Liver (tissue), 9 donors: ENCODE data around the gene LRRTM4. TPM values are rescaled to one million over a fixed set of nuclear protein-coding genes. Genes with fewer than 3 reads are reported as not detected.
A peak's percentile ranks its signal among the peaks of the same experiment; 100 is the strongest.

ENCODE experiments used
- DNase-seq: peaks from one replicate; pipeline ENCODE4 v3.0.0-alpha.2; 2017; ENCODE audit warnings: low spot score
- H3K27ac ChIP-seq, 2 donors: one replicate each; pipeline ENCODE4 v1.7.0; 2013; ENCODE audit warnings: inconsistent platforms in 2 of 2, low read length in 2 of 2, control low read depth in 1 of 2, low read depth in 1 of 2, mild to moderate bottlenecking in 1 of 2
- H3K27me3 ChIP-seq, 4 donors: one replicate each; pipeline versions ENCODE4 v1.6.1 to v1.7.0; 2013; ENCODE audit warnings: low read length in 3 of 4, inconsistent platforms in 1 of 4, mild to moderate bottlenecking in 1 of 4, moderate library complexity in 1 of 4; ENCODE audit not compliant: control insufficient read depth in 4 of 4, insufficient read depth in 4 of 4
- H3K36me3 ChIP-seq, 4 donors: one replicate each; pipeline versions ENCODE4 v1.6.1 to v1.7.0; 2013; ENCODE audit warnings: low read length in 3 of 4, mild to moderate bottlenecking in 3 of 4, low read depth in 1 of 4, moderate library complexity in 1 of 4; ENCODE audit not compliant: control insufficient read depth in 4 of 4, insufficient read depth in 3 of 4
- H3K4me1 ChIP-seq, 4 donors: one replicate each; pipeline versions ENCODE4 v1.6.1 to v1.7.0; 2013; ENCODE audit warnings: low read length in 3 of 4, mild to moderate bottlenecking in 3 of 4, moderate library complexity in 1 of 4; ENCODE audit not compliant: control insufficient read depth in 4 of 4, insufficient read depth in 4 of 4
- H3K4me3 ChIP-seq, 3 donors: one replicate each; pipeline versions ENCODE4 v1.6.1 to v1.7.0; 2013; ENCODE audit warnings: low read length in 3 of 3, control low read depth in 1 of 3, low read depth in 1 of 3, mild to moderate bottlenecking in 1 of 3
- H3K9ac ChIP-seq, 2 donors: one replicate each; pipeline ENCODE4 v1.7.0; 2013; ENCODE audit warnings: low read length in 2 of 2, mild to moderate bottlenecking in 2 of 2, moderate library complexity in 2 of 2, control low read depth in 1 of 2, low read depth in 1 of 2
- H3K9me3 ChIP-seq, 4 donors: one replicate each; pipeline versions ENCODE4 v1.6.1 to v1.7.0; 2013; ENCODE audit warnings: low read length in 3 of 4; ENCODE audit not compliant: control insufficient read depth in 4 of 4
- EGR1 ChIP-seq, 2 donors: IDR thresholded peaks; 2 replicates each; pipeline ENCODE4 v1.6.1; 2016 to 2018; ENCODE audit warnings: antibody characterized with exemption in 2 of 2, low read depth in 2 of 2
- FOXA1 ChIP-seq: IDR thresholded peaks from 2 replicates; pipeline ENCODE4 v1.6.1; 2016; ENCODE audit warnings: antibody characterized with exemption
- FOXA2 ChIP-seq: IDR thresholded peaks from 2 replicates; pipeline ENCODE4 v1.6.1; 2016; ENCODE audit warnings: antibody characterized with exemption
- GABPA ChIP-seq, 2 donors: IDR thresholded peaks in 1 of 2; conservative IDR thresholded peaks in 1 of 2; 2 replicates each; pipeline ENCODE4 v1.6.1; 2016; ENCODE audit warnings: antibody characterized with exemption in 2 of 2, mild to moderate bottlenecking in 1 of 2, moderate library complexity in 1 of 2
- HNF4A ChIP-seq, 2 donors: conservative IDR thresholded peaks; 2 replicates each; pipeline ENCODE4 v1.6.1; 2016; ENCODE audit warnings: antibody characterized with exemption in 2 of 2, mild to moderate bottlenecking in 2 of 2
- HNF4G ChIP-seq: IDR thresholded peaks from 2 replicates; pipeline ENCODE4 v1.6.1; 2016; ENCODE audit warnings: antibody characterized with exemption
- JUND ChIP-seq, 2 donors: IDR thresholded peaks; 2 replicates each; pipeline ENCODE4 v1.6.1; 2016; ENCODE audit warnings: antibody characterized with exemption in 2 of 2
- NR2F2 ChIP-seq: IDR thresholded peaks from 2 replicates; pipeline ENCODE4 v1.6.1; 2016; ENCODE audit warnings: antibody characterized with exemption
- RAD21 ChIP-seq, 2 donors: IDR thresholded peaks; 2 replicates each; pipeline ENCODE4 v1.6.1; 2016; ENCODE audit warnings: antibody characterized with exemption in 2 of 2, mild to moderate bottlenecking in 2 of 2
- RXRA ChIP-seq, 2 donors: IDR thresholded peaks; 2 replicates each; pipeline ENCODE4 v1.6.1; 2017 to 2018; ENCODE audit warnings: antibody characterized with exemption in 2 of 2, mild to moderate bottlenecking in 1 of 2
- SP1 ChIP-seq: IDR thresholded peaks from 2 replicates; pipeline ENCODE4 v1.6.1; 2018; ENCODE audit warnings: antibody characterized with exemption, mild to moderate bottlenecking
- TAF1 ChIP-seq: conservative IDR thresholded peaks from 2 replicates; pipeline ENCODE4 v1.6.1; 2016; ENCODE audit warnings: antibody characterized with exemption, mild to moderate bottlenecking
- YY1 ChIP-seq: IDR thresholded peaks from 2 replicates; pipeline ENCODE4 v1.6.1; 2016; ENCODE audit warnings: antibody characterized with exemption, mild to moderate bottlenecking
- WGBS: extraction: QIAGEN DNeasy Blood & Tissue Kit; methylation state at CpG from one replicate; pipeline ENCODE4 v1.1.7; 2013; 5-methylcytosine and 5-hydroxymethylcytosine counted together
- polyA plus RNA-seq, 2 donors: library from polyadenylated mRNA; stranded (reverse) in 1 of 2; unstranded in 1 of 2; fragments of 200-250 nt in 1 of 2; fragments of >200 nt in 1 of 2; fragmentation: Nextera tagmentation in 1 of 2; extraction: Ambion mirVana in 1 of 2; gene quantifications; one replicate each; pipeline versions ENCODE4 v1.2.1 to v1.2.3, GENCODE V29; 2013 to 2015
- total RNA-seq, 2 donors: library from RNA; depleted of rRNA; stranded (reverse); fragments of >200 nt; gene quantifications; one replicate each; pipeline ENCODE4 v1.2.3, GENCODE V29; 2014
- TF ChIP-seq, protein P1 (sequence below): IDR thresholded peaks from 2 replicates; pipeline ENCODE4 v1.6.1; 2016; ENCODE audit warnings: antibody characterized with exemption, mild to moderate bottlenecking
- TF ChIP-seq, protein P2 (sequence below): IDR thresholded peaks from 2 replicates; pipeline ENCODE4 v1.6.1; 2016; ENCODE audit warnings: antibody characterized with exemption
- TF ChIP-seq, protein P3 (sequence below): IDR thresholded peaks from 2 replicates; pipeline ENCODE4 v1.6.1; 2016; ENCODE audit warnings: antibody characterized with exemption
- TF ChIP-seq, protein P4 (sequence below): IDR thresholded peaks from 2 replicates; pipeline ENCODE4 v1.6.1; 2016; ENCODE audit warnings: antibody characterized with exemption
- donor health status: healthy.
- donor health status: healthy.
- donor health status: healthy.
- donor health status: healthy.
- donor health status: healthy.

Gene LRRTM4
- total and polyA plus RNA-seq, 4 donors = 0.06 to 0.09 (median 0.08) TPM; not detected in 1

DNA sequence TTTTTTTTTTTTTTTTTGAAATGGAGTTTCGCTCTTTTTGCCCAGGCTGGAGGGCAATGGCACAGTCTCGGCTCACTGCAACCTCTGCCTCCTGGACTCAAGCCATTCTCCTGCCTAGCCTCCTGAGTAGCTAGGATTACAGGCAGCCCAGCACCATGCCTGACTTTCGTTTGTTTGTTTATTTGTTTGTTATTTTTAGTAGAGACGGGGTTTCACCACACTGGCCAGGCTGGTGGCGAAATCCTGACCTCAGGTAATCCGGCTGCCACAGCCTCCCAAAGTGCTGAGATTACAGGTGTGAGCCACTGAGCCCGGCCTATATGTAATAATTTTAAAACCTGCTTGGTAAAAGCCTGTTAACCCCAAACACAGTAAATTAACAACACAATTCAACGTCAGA, 435.7 kb downstream of the LRRTM4 start:
- WGBS = 45% methylated on average over 8 of the region's 8 CpGs
- H3K27ac ChIP-seq = peak overlapping the region; percentile 41 to 46

DNA sequence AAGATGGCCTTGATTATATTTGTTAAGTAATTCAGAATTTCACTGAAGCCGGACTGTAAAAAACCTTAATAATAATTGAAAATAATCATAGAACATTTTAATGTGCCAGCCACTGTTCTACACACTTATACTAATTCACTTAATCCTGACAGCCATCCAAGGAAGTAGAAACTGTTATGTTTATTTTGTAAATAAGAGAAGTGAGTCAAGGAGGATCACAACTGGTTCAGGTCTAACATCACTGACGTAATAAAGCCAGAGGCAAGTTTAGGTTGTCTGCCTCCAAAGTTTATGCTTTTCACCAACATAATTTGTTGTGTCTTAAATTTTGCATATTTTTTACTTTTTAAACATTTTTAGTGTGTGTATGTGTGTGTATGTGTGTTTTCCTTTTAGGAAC, 436.1 kb downstream of the LRRTM4 start:
- Histone ChIP-seq H3K27me3 (peaks cover 0 to 3% (median 0%) of the 10 kb centered on the region in 4 donors), H3K4me1 (peaks cover 0 to 5% (median 0%) of the 10 kb centered on the region in 4 donors), H3K27ac (no peak overlapping the region), H3K4me3 (no peak overlapping the region), H3K9me3 (no peaks in the 10 kb centered on the region), H3K36me3 (no peaks in the 10 kb centered on the region), H3K9ac (no peak overlapping the region)
- DNase-seq = no peak
- no peak for TF ChIP-seq RAD21 (IDR thresholded peaks at IDR 0.05)
- TF ChIP-seq, protein P1, sequence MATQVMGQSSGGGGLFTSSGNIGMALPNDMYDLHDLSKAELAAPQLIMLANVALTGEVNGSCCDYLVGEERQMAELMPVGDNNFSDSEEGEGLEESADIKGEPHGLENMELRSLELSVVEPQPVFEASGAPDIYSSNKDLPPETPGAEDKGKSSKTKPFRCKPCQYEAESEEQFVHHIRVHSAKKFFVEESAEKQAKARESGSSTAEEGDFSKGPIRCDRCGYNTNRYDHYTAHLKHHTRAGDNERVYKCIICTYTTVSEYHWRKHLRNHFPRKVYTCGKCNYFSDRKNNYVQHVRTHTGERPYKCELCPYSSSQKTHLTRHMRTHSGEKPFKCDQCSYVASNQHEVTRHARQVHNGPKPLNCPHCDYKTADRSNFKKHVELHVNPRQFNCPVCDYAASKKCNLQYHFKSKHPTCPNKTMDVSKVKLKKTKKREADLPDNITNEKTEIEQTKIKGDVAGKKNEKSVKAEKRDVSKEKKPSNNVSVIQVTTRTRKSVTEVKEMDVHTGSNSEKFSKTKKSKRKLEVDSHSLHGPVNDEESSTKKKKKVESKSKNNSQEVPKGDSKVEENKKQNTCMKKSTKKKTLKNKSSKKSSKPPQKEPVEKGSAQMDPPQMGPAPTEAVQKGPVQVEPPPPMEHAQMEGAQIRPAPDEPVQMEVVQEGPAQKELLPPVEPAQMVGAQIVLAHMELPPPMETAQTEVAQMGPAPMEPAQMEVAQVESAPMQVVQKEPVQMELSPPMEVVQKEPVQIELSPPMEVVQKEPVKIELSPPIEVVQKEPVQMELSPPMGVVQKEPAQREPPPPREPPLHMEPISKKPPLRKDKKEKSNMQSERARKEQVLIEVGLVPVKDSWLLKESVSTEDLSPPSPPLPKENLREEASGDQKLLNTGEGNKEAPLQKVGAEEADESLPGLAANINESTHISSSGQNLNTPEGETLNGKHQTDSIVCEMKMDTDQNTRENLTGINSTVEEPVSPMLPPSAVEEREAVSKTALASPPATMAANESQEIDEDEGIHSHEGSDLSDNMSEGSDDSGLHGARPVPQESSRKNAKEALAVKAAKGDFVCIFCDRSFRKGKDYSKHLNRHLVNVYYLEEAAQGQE = no peak
- TF ChIP-seq, protein P2, sequence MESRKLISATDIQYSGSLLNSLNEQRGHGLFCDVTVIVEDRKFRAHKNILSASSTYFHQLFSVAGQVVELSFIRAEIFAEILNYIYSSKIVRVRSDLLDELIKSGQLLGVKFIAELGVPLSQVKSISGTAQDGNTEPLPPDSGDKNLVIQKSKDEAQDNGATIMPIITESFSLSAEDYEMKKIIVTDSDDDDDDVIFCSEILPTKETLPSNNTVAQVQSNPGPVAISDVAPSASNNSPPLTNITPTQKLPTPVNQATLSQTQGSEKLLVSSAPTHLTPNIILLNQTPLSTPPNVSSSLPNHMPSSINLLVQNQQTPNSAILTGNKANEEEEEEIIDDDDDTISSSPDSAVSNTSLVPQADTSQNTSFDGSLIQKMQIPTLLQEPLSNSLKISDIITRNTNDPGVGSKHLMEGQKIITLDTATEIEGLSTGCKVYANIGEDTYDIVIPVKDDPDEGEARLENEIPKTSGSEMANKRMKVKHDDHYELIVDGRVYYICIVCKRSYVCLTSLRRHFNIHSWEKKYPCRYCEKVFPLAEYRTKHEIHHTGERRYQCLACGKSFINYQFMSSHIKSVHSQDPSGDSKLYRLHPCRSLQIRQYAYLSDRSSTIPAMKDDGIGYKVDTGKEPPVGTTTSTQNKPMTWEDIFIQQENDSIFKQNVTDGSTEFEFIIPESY = no peak
- 84% methylated on average over 2 of the region's 2 CpGs for WGBS

More for the DNA sequence above, 435.7 kb downstream of the LRRTM4 start:
- H3K9ac ChIP-seq = no peak overlapping the region
- TF ChIP-seq EGR1 (IDR thresholded peaks at IDR 0.05; ENCODE audit: low read depth in 2 of 2) = no peak
- TF ChIP-seq RXRA (IDR thresholded peaks at IDR 0.05) = peak in 1 of 2 donors; percentile 38
- no peak overlapping the region for H3K4me3 ChIP-seq
- peaks cover 0 to 3% (median 0%) of the 10 kb centered on the region in 4 donors for H3K27me3 ChIP-seq
- DNase-seq = no peak
- H3K4me1 ChIP-seq = peaks cover 0 to 5% (median 0%) of the 10 kb centered on the region in 4 donors
- H3K9me3 ChIP-seq = no peaks in the 10 kb centered on the region
- H3K36me3 ChIP-seq = no peaks in the 10 kb centered on the region

DNA sequence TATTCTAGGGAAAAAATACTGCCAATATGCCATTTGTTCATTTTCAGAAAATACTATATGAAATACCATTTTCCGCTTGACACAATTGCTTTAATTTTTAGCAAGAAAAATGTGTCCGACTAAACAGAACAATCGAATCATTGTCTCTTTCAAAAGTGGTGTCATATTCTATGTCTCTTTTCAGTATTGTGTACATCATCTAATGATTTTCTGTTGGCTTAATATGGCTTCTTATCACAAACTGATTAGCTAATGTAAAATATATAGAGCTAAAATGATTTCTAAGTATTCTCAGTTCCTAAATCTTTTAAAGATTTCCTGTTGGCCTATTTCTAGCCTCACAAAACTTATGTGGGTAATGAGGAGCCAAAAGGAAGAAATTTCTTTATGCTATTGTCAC, 436.6 kb downstream of the LRRTM4 start:
- Histone ChIP-seq H3K9me3 (no peaks in the 10 kb centered on the region), H3K27ac (no peak overlapping the region), H3K27me3 (peaks cover 0 to 3% (median 0%) of the 10 kb centered on the region in 4 donors), H3K4me1 (peaks cover 0 to 5% (median 0%) of the 10 kb centered on the region in 4 donors), H3K9ac (no peak overlapping the region), H3K4me3 (no peak overlapping the region), H3K36me3 (no peaks in the 10 kb centered on the region)
- DNase-seq = no peak
- 90% methylated on average over 3 of the region's 3 CpGs for WGBS
- TF ChIP-seq, protein P2 = no peak
- no peak for TF ChIP-seq EGR1 (IDR thresholded peaks at IDR 0.05; ENCODE audit: low read depth in 2 of 2)
- TF ChIP-seq NR2F2 = no peak
- TF ChIP-seq, protein P3, sequence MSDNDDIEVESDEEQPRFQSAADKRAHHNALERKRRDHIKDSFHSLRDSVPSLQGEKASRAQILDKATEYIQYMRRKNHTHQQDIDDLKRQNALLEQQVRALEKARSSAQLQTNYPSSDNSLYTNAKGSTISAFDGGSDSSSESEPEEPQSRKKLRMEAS = no peak
- no peak for TF ChIP-seq JUND (IDR thresholded peaks at IDR 0.05)
- TF ChIP-seq HNF4G = no peak
- TF ChIP-seq GABPA (IDR thresholded peaks at IDR 0.05 in 1 of 2, conservative IDR thresholded peaks at IDR 0.05 in 1 of 2) = no peak
- TF ChIP-seq, protein P4, sequence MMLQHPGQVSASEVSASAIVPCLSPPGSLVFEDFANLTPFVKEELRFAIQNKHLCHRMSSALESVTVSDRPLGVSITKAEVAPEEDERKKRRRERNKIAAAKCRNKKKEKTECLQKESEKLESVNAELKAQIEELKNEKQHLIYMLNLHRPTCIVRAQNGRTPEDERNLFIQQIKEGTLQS = no peak
- TF ChIP-seq YY1 = no peak
- no peak for TF ChIP-seq SP1
- TF ChIP-seq, protein P1 = no peak
- TF ChIP-seq RAD21 (IDR thresholded peaks at IDR 0.05) = no peak
- no peak for TF ChIP-seq FOXA1
- TF ChIP-seq HNF4A (conservative IDR thresholded peaks at IDR 0.05) = no peak
- no peak for TF ChIP-seq TAF1
- no peak for TF ChIP-seq FOXA2
